Measurements from ENCODE around the gene BBS9. TPM values are rescaled to one million over a fixed set of nuclear protein-coding genes. Genes with fewer than 3 reads are reported as not detected.

Gene BBS9
- polyA plus RNA-seq, 1 donor from 2014 or later, result 9.8 TPM

GRCh38 chr7:33355386-33355785 lies 226.0 kb downstream of the BBS9 start:
- H3K9me2 ChIP-seq (ENCODE audit: insufficient read depth, low read length), result no peaks in the 10 kb centered on the region
- no peak overlapping the region for H2AFZ ChIP-seq (ENCODE audit: low read depth, low read length)
- TF ChIP-seq TAF1 (IDR thresholded peaks at IDR 0.05; ENCODE audit: low read depth) (no peak), MXI1 (conservative IDR thresholded peaks at IDR 0.05; ENCODE audit: poor library complexity, severe bottlenecking) (no peak), POLR2AphosphoS5 (IDR thresholded peaks at IDR 0.05) (no peak)
- no peaks in the 10 kb centered on the region for H3K27me3 ChIP-seq (ENCODE audit: insufficient read depth, low read depth, low read length)
- H3K4me3 ChIP-seq (ENCODE audit: low read length), result no peak overlapping the region
- no peak overlapping the region for H3K9ac ChIP-seq (ENCODE audit: low read length)
- H3K9me3 ChIP-seq (ENCODE audit: low read length), result no peaks in the 10 kb centered on the region
- no peak overlapping the region for H3K27ac ChIP-seq (ENCODE audit: low read length)
- no peaks in the 10 kb centered on the region for H3K36me3 ChIP-seq (ENCODE audit: insufficient read depth, low read length)
- H3F3A ChIP-seq (ENCODE audit: insufficient read depth, low read length, poor library complexity, severe bottlenecking), result no peaks in the 10 kb centered on the region
- H3K79me2 ChIP-seq (replicated peaks; ENCODE audit: insufficient read depth, low read length), result no peaks in the 10 kb centered on the region
- no peak overlapping the region for H3K4me2 ChIP-seq (ENCODE audit: low read length)
- no peaks in the 10 kb centered on the region for H4K20me1 ChIP-seq (ENCODE audit: insufficient read depth)

- Histone ChIP-seq H3K9me2 (ENCODE audit: insufficient read depth, low read length) (no peaks in the 10 kb centered on the region), H4K20me1 (ENCODE audit: insufficient read depth) (no peaks in the 10 kb centered on the region), H3K9ac (ENCODE audit: low read length) (no peak overlapping the region), H3F3A (ENCODE audit: insufficient read depth, low read length, poor library complexity, severe bottlenecking) (no peaks in the 10 kb centered on the region), H3K27ac (ENCODE audit: low read length) (no peak overlapping the region), H3K27me3 (ENCODE audit: insufficient read depth, low read depth, low read length) (no peaks in the 10 kb centered on the region), H3K4me2 (ENCODE audit: low read length) (no peak overlapping the region), H3K4me3 (ENCODE audit: low read length) (no peak overlapping the region), H3K79me2 (replicated peaks; ENCODE audit: insufficient read depth, low read length) (no peaks in the 10 kb centered on the region), H2AFZ (ENCODE audit: low read depth, low read length) (no peak overlapping the region), H3K9me3 (ENCODE audit: low read length) (no peaks in the 10 kb centered on the region), H3K36me3 (ENCODE audit: insufficient read depth, low read length) (no peaks in the 10 kb centered on the region)
- TF ChIP-seq EZH2 (IDR thresholded peaks at IDR 0.05; ENCODE audit: borderline replicate concordance, insufficient read depth, low read length, poor library complexity, severe bottlenecking) (no peak), POLR2AphosphoS5 (IDR thresholded peaks at IDR 0.05) (no peak)
Observed at GRCh38 chr7:33356336-33356735, 227.0 kb downstream of the BBS9 start.

GRCh38 chr7:33357846-33358245 lies 228.5 kb downstream of the BBS9 start:
- Histone ChIP-seq H4K20me1 (ENCODE audit: insufficient read depth) (no peaks in the 10 kb centered on the region), H3K79me2 (replicated peaks; ENCODE audit: insufficient read depth, low read length) (no peaks in the 10 kb centered on the region), H2AFZ (ENCODE audit: low read depth, low read length) (no peak overlapping the region), H3K27ac (ENCODE audit: low read length) (no peak overlapping the region), H3K9me2 (ENCODE audit: insufficient read depth, low read length) (no peaks in the 10 kb centered on the region), H3K27me3 (ENCODE audit: insufficient read depth, low read depth, low read length) (no peaks in the 10 kb centered on the region), H3K9ac (ENCODE audit: low read length) (no peak overlapping the region), H3K4me3 (ENCODE audit: low read length) (no peak overlapping the region), H3F3A (ENCODE audit: insufficient read depth, low read length, poor library complexity, severe bottlenecking) (no peaks in the 10 kb centered on the region), H3K9me3 (ENCODE audit: low read length) (no peaks in the 10 kb centered on the region), H3K36me3 (ENCODE audit: insufficient read depth, low read length) (no peaks in the 10 kb centered on the region), H3K4me2 (ENCODE audit: low read length) (no peak overlapping the region)
- no peak for TF ChIP-seq REST (IDR thresholded peaks at IDR 0.05; ENCODE audit: borderline replicate concordance)
- TF ChIP-seq RAD21 (conservative IDR thresholded peaks at IDR 0.05), result no peak
- no peak for TF ChIP-seq MXI1 (conservative IDR thresholded peaks at IDR 0.05; ENCODE audit: poor library complexity, severe bottlenecking)
- TF ChIP-seq TAF1 (IDR thresholded peaks at IDR 0.05; ENCODE audit: low read depth), result no peak
- no peak for TF ChIP-seq SMC3 (conservative IDR thresholded peaks at IDR 0.05; ENCODE audit: poor library complexity)
- no peak for TF ChIP-seq POLR2AphosphoS5 (IDR thresholded peaks at IDR 0.05)
- no peak for TF ChIP-seq EP300 (conservative IDR thresholded peaks at IDR 0.05; ENCODE audit: poor library complexity, severe bottlenecking)
- TF ChIP-seq CTCF (IDR thresholded peaks at IDR 0.05; ENCODE audit: poor library complexity, severe bottlenecking), result no peak
- no peak for TF ChIP-seq EZH2 (IDR thresholded peaks at IDR 0.05; ENCODE audit: borderline replicate concordance, insufficient read depth, low read length, poor library complexity, severe bottlenecking)

Measured in neural cell (in vitro differentiated cells).